Measurements from ENCODE around the gene NR3C2. TPM values are rescaled to one million over a fixed set of nuclear protein-coding genes. Genes with fewer than 3 reads are reported as not detected.

NR3C2 gene
- total RNA-seq, 2 donors from 2014 or later, result 14.6 to 17.4 TPM

GRCh38 chr4:148300877-148301276 lies 141.3 kb downstream of the NR3C2 start:
- intact Hi-C loops (cut with DNase I), result no loop called here
- H3K9me3 ChIP-seq, result peaks cover 4% of the 10 kb centered on the region
- H3K36me3 ChIP-seq, result no peaks in the 10 kb centered on the region
- H3K27me3 ChIP-seq (replicated peaks; ENCODE audit: insufficient read depth), result no peaks in the 10 kb centered on the region
- DNase-seq (ENCODE audit: low spot score), result no peak
- no peak overlapping the region for H3K27ac ChIP-seq
- TF ChIP-seq CTCF (IDR thresholded peaks at IDR 0.05) (no peak), POLR2AphosphoS5 (IDR thresholded peaks at IDR 0.05) (no peak), POLR2A (IDR thresholded peaks at IDR 0.05) (no peak)
- no peak overlapping the region for H3K4me3 ChIP-seq
- 93% methylated on average over 1 of the region's 1 CpG for WGBS
- H3K4me1 ChIP-seq (replicated peaks), result no peaks in the 10 kb centered on the region

GRCh38 chr4:148299337-148299736 lies 142.9 kb downstream of the NR3C2 start:
- no peak for DNase-seq (ENCODE audit: low spot score)
- Histone ChIP-seq H3K4me1 (replicated peaks) (no peaks in the 10 kb centered on the region), H3K36me3 (no peaks in the 10 kb centered on the region), H3K27ac (no peak overlapping the region), H3K9me3 (peaks cover 4% of the 10 kb centered on the region), H3K4me3 (no peak overlapping the region), H3K27me3 (replicated peaks; ENCODE audit: insufficient read depth) (no peaks in the 10 kb centered on the region)
- WGBS, result 95% methylated on average over 9 of the region's 9 CpGs
- intact Hi-C loops (cut with DNase I), result no loop called here
- TF ChIP-seq CTCF (IDR thresholded peaks at IDR 0.05) (no peak), POLR2AphosphoS5 (IDR thresholded peaks at IDR 0.05) (no peak), POLR2A (IDR thresholded peaks at IDR 0.05) (no peak)

- intact Hi-C loops (cut with DNase I), result no loop called here
- TF ChIP-seq CTCF (IDR thresholded peaks at IDR 0.05) (no peak), POLR2AphosphoS5 (IDR thresholded peaks at IDR 0.05) (no peak), POLR2A (IDR thresholded peaks at IDR 0.05) (no peak)
- DNase-seq (ENCODE audit: low spot score), result no peak
- Histone ChIP-seq H3K27ac (no peak overlapping the region), H3K27me3 (replicated peaks; ENCODE audit: insufficient read depth) (no peaks in the 10 kb centered on the region), H3K4me3 (no peak overlapping the region), H3K4me1 (replicated peaks) (no peaks in the 10 kb centered on the region), H3K9me3 (no peaks in the 10 kb centered on the region), H3K36me3 (no peaks in the 10 kb centered on the region)
- 69% methylated on average over 2 of the region's 2 CpGs for WGBS
These were observed 145.7 kb downstream of the NR3C2 start for GRCh38 chr4:148296498-148296897.

GRCh38 chr4:148295642-148296041 lies 146.6 kb downstream of the NR3C2 start:
- no peaks in the 10 kb centered on the region for H3K4me1 ChIP-seq (replicated peaks)
- H3K9me3 ChIP-seq, result no peaks in the 10 kb centered on the region
- intact Hi-C loops (cut with DNase I), result no loop called here
- TF ChIP-seq POLR2AphosphoS5 (IDR thresholded peaks at IDR 0.05), result no peak
- TF ChIP-seq CTCF (IDR thresholded peaks at IDR 0.05), result no peak
- no peak for TF ChIP-seq POLR2A (IDR thresholded peaks at IDR 0.05)
- DNase-seq (ENCODE audit: low spot score), result no peak
- 96% methylated on average over 1 of the region's 1 CpG for WGBS
- H3K36me3 ChIP-seq, result no peaks in the 10 kb centered on the region
- no peaks in the 10 kb centered on the region for H3K27me3 ChIP-seq (replicated peaks; ENCODE audit: insufficient read depth)
- H3K27ac ChIP-seq, result no peak overlapping the region
- H3K4me3 ChIP-seq, result no peak overlapping the region

- intact Hi-C loops (cut with DNase I), result no loop called here
- TF ChIP-seq POLR2AphosphoS5 (IDR thresholded peaks at IDR 0.05), result no peak
- TF ChIP-seq POLR2A (IDR thresholded peaks at IDR 0.05), result no peak
- no peak for TF ChIP-seq CTCF (IDR thresholded peaks at IDR 0.05)
- no peak overlapping the region for H3K27ac ChIP-seq
- no peaks in the 10 kb centered on the region for H3K9me3 ChIP-seq
- no peaks in the 10 kb centered on the region for H3K4me1 ChIP-seq (replicated peaks)
- no peaks in the 10 kb centered on the region for H3K27me3 ChIP-seq (replicated peaks; ENCODE audit: insufficient read depth)
- no peak for DNase-seq (ENCODE audit: low spot score)
- H3K4me3 ChIP-seq, result no peak overlapping the region
- 87% methylated on average over 1 of the region's 1 CpG for WGBS
- no peaks in the 10 kb centered on the region for H3K36me3 ChIP-seq
These were observed 148.6 kb downstream of the NR3C2 start for GRCh38 chr4:148293571-148293970.

Measured in prostate gland (tissue), 2 donors.